HUES6 (cell line): Measurements from ENCODE around the gene SYT13.

Experiments
- H3K27ac ChIP-seq: 2 replicates; pipeline ENCODE4 v1.7.0; 2013; ENCODE audit warnings: low read depth, mild to moderate bottlenecking, low read length, inconsistent platforms
- H3K27me3 ChIP-seq: 2 replicates; pipeline ENCODE4 v1.6.1; 2013; ENCODE audit warnings: low read length; ENCODE audit not compliant: control insufficient read depth, insufficient read depth
- H3K36me3 ChIP-seq: 2 replicates; pipeline ENCODE4 v1.6.1; 2013; ENCODE audit warnings: low read length; ENCODE audit not compliant: control insufficient read depth, insufficient read depth
- H3K4me1 ChIP-seq: 2 replicates; pipeline ENCODE4 v1.6.1; 2013; ENCODE audit warnings: low read length; ENCODE audit not compliant: control insufficient read depth, insufficient read depth
- H3K4me3 ChIP-seq: 2 replicates; pipeline ENCODE4 v1.5.1; 2013; ENCODE audit warnings: low read depth, low read length
- H3K9ac ChIP-seq: one replicate; pipeline ENCODE4 v1.6.1; 2013; ENCODE audit warnings: mild to moderate bottlenecking, low read length
- H3K9me3 ChIP-seq: 2 replicates; pipeline ENCODE4 v1.6.1; 2013; ENCODE audit warnings: low read depth, low read length; ENCODE audit not compliant: control insufficient read depth, insufficient read depth

SYT13 gene

DNA sequence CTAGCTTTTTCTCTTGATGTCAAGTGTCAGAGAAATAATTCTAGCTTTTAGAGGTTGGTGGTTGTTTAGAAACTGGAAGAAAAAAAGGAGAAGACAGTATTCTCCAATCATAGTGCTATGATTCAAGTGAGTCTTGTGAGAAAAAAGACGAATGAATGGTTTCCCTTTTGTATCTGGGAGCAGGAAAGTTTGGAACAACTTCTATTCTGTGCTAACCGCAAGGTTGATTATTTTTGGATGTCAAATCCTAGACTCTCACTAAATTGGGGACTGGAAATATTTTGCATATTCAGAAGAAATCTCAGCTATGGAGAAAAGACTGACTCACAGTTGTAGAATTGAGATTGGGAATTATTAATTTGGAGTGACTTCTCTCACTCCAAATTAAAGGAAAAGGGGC lies 69.2 kb downstream of the SYT13 start:
- H3K27me3 ChIP-seq: no peaks in the 10 kb centered on the region
- H3K27ac ChIP-seq: no peak overlapping the region
- H3K4me1 ChIP-seq: no peaks in the 10 kb centered on the region
- no peaks in the 10 kb centered on the region for H3K36me3 ChIP-seq
- no peak overlapping the region for H3K9ac ChIP-seq
- H3K9me3 ChIP-seq: no peaks in the 10 kb centered on the region
- no peak overlapping the region for H3K4me3 ChIP-seq

DNA sequence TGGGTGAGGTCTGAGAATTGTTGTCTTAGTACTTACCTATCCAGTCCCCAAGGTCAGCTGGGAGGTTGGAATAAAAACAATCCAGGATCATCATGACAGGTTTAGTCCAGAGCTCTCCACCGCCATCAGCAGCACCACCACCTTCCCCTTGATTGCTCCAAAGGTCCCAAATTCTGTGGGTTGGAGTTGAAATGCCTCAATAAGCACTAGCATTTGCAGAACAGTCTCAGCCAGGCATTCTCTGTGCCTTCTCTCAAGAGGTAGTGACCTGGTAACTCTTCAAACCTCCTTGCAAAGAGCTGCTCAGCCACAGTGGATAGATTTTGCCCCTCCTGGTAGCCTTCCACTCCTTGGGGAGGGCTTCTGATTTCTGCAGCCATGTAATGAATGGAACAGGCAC lies 70.1 kb downstream of the SYT13 start:
- Histone ChIP-seq H3K4me1 (no peaks in the 10 kb centered on the region), H3K9ac (no peak overlapping the region), H3K27ac (no peak overlapping the region)

DNA sequence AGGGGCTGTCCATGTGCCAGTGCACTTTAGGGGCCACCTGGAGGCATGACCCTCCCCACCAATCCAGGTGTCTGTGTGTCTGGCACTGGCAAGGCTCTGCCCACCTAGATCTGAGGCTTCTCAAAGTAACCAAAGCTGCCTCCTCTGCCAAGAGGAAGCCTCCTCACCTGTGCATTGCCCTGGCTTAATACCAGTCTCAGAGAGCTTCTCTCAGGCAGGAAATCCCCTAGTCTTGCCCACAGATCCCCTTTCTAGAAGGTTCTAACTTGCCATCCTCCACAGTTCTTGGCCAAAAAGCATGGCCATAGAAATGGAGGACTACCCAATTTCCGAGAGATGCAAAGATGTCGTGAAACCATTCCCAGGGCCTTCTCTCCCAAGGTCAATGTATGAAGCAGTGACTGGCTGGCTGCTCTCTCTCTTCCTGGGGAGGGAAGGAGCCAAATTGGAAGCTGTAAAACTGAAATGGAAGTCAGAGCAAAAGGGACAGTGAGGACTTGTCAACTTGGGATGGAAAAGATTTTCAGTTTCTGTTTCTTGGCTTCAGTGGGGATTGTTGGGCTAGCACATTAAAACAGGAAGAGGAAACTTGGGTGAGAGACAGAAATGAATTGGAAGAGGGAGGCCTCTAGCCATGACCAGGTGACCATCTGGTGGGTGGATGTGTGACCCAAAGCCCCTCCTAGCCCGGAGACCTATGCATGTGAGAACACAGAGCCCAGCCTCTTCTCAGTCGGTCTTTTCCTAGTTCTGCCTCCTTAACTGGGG lies 70.9 kb downstream of the SYT13 start:
- Histone ChIP-seq H3K4me1 (peaks cover 7% of the 10 kb centered on the region), H3K9ac (no peak overlapping the region), H3K4me3 (no peak overlapping the region), H3K9me3 (no peaks in the 10 kb centered on the region), H3K27ac (no peak overlapping the region), H3K27me3 (no peaks in the 10 kb centered on the region), H3K36me3 (no peaks in the 10 kb centered on the region)

More for the DNA sequence above, 70.1 kb downstream of the SYT13 start:
- Histone ChIP-seq H3K4me3 (no peak overlapping the region), H3K9me3 (no peaks in the 10 kb centered on the region), H3K27me3 (no peaks in the 10 kb centered on the region), H3K36me3 (no peaks in the 10 kb centered on the region)

DNA sequence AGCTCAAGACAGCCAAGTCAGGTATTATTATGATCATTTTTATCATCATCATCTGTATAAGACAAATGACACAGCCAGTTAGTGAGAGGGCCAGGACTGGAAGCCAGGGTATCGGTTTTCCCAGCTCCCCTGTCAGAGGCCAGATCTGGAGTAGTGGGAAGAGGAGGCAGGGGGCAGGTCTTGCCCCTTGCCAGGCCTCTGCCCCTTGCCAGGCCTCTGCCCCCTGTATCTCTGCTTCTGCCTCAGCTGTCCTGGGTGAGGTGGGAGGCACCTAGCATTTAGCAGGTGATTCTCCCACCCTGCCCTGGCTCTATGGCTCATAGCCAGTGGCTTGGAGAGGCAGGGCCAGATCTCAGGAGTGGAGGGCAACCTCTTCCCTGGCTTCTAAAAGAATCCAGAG lies 72.4 kb downstream of the SYT13 start:
- H3K36me3 ChIP-seq: no peaks in the 10 kb centered on the region
- H3K4me3 ChIP-seq: no peak overlapping the region
- no peak overlapping the region for H3K9ac ChIP-seq
- no peak overlapping the region for H3K27ac ChIP-seq
- H3K9me3 ChIP-seq: no peaks in the 10 kb centered on the region
- H3K27me3 ChIP-seq: no peaks in the 10 kb centered on the region
- H3K4me1 ChIP-seq: peaks cover 17% of the 10 kb centered on the region

DNA sequence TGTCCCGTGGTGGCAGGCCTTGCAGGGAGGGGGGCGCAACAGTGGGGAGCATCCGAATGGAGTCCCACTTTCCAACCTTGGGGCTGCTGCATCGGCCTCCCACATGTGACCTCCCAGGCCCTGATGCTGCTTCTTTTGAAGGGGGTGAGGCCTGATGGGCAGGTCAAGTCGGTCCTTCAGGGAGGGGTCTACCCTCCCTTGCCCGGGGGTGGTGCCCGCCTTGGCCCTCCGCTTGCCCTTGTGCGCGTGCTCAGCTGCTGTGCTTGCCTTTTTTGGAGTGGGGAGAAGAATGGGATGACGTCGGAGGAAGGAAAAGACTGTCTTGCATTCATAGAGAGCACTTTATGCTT lies 72.8 kb downstream of the SYT13 start:
- Histone ChIP-seq H3K9ac (no peak overlapping the region), H3K4me1 (peaks cover 17% of the 10 kb centered on the region), H3K27ac (no peak overlapping the region), H3K36me3 (no peaks in the 10 kb centered on the region), H3K4me3 (no peak overlapping the region), H3K27me3 (no peaks in the 10 kb centered on the region), H3K9me3 (no peaks in the 10 kb centered on the region)

DNA sequence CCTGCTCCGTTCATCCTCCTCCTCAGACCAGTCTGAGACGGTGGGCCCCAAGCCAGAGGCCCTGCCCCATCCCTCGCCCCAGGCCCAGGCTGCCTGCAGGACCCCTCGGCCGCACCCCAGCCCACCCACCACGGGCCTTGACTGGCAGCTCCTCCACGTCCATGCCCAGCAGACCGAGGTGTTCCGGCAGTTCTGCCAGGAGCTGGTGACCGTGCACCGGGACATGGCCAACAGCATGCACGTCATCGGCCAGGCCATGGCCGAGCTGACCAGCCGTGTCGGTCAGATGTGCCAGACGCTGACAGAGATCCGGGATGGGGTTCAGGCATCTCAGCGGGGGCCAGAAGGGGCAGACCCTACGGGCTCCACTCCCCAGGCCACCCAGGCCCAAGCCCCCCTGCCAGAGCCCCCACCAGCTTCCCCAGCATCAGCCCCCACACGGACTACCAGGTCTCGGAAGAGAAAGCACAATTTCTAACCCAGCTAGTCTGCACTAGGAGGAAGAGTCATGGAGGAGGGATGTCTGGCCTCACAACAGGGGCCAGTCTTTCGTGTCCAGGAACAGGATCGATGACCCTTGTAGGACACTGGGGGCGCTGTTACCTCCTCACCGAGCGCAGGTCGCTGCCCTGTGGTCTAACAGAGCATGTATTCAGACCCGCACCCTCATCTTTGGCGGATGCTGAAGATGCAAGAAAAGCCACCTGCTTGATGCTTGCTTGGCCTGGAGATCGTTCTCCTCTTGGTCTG lies 73.4 kb downstream of the SYT13 start:
- Histone ChIP-seq H3K27ac (no peak overlapping the region), H3K4me3 (no peak overlapping the region), H3K36me3 (no peaks in the 10 kb centered on the region), H3K9me3 (no peaks in the 10 kb centered on the region), H3K27me3 (no peaks in the 10 kb centered on the region), H3K9ac (no peak overlapping the region), H3K4me1 (peaks cover 17% of the 10 kb centered on the region)

DNA sequence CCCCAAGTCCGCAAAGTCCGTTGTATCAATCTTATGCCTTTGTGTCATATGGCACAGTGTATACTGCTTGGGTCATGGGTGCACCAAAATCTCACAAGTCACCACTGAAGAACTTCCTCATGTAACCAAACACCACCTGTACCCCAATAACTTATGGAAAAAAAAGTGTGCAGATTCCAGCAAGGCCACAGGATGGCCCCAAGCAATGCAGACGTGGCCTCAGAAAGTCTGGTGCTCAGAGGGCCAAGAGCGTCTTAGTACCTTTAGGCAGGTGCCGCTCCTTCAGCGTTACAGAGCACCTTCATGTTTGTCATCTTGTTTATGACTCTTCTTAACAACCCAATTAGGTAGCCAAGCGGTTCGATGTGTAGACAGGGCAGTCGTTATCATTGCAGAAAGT lies 74.4 kb downstream of the SYT13 start:
- no peaks in the 10 kb centered on the region for H3K9me3 ChIP-seq
- no peaks in the 10 kb centered on the region for H3K27me3 ChIP-seq
- no peak overlapping the region for H3K9ac ChIP-seq
- no peak overlapping the region for H3K4me3 ChIP-seq
- peaks cover 17% of the 10 kb centered on the region for H3K4me1 ChIP-seq
- no peak overlapping the region for H3K27ac ChIP-seq
- no peaks in the 10 kb centered on the region for H3K36me3 ChIP-seq

DNA sequence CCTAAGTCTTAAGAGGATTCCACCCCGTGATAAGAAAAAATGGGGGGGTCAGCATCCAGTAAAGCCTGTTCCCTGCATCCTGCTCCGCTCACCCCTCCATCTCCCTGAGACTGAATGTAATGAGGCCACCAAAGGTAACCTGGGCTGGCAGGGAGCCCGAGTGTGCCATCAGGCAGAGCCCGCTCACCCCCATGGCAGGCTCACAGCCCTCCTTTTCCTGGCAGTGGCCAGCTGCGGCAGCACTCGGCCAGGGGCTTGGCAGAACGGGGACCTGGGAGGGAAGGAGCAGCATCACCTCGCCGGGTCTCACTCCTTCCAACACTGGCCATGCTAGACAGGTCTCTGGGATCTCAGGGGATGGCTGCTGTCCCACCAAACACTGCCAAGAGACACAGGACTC lies 75.3 kb downstream of the SYT13 start:
- H3K4me1 ChIP-seq: peaks cover 17% of the 10 kb centered on the region
- H3K9me3 ChIP-seq: no peaks in the 10 kb centered on the region
- H3K4me3 ChIP-seq: no peak overlapping the region
- H3K9ac ChIP-seq: no peak overlapping the region
- H3K36me3 ChIP-seq: no peaks in the 10 kb centered on the region
- no peaks in the 10 kb centered on the region for H3K27me3 ChIP-seq
- H3K27ac ChIP-seq: no peak overlapping the region

DNA sequence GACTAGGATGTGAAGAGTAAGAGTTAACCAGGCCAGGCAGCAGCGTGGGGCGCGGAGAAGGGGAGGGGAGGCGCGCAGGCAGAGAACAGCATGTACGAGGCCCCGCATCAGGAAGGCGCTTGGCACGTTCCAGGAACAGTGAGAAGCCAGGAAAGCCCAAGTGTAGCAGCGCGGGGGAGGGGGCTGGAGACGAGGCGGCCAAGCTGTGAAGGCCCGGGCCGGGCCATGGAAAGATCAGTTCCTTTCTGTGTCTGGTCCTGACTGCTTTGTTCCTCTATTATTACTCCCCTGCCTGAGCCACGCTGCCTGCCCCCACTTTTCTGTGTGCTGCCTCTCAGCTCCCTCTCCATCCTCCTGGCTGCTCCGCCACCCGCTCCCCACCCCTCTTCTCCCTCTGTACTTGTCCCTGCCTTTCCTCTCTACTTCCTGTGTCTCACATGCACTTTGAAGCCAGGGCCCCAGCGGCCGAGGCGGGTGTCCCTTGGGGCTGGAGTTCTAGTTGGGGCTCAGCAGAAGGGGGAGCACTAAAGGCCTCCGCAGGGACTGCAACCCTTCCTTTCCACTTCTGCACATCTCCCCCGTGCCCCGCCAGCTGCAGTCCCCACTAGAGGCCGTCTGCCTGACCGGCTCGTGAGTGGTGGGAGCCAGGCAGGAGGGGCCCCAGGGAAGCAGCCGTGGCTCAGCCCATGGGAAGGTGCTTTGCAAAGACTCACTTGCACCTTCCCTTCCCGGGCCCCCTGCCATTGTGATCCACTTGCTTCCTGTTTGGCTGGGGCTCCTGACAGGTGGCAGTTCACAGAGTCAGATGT lies 76.0 kb downstream of the SYT13 start:
- Histone ChIP-seq H3K36me3 (no peaks in the 10 kb centered on the region), H3K27ac (no peak overlapping the region), H3K9ac (no peak overlapping the region), H3K4me3 (no peak overlapping the region), H3K9me3 (no peaks in the 10 kb centered on the region), H3K4me1 (peaks cover 17% of the 10 kb centered on the region), H3K27me3 (no peaks in the 10 kb centered on the region)

DNA sequence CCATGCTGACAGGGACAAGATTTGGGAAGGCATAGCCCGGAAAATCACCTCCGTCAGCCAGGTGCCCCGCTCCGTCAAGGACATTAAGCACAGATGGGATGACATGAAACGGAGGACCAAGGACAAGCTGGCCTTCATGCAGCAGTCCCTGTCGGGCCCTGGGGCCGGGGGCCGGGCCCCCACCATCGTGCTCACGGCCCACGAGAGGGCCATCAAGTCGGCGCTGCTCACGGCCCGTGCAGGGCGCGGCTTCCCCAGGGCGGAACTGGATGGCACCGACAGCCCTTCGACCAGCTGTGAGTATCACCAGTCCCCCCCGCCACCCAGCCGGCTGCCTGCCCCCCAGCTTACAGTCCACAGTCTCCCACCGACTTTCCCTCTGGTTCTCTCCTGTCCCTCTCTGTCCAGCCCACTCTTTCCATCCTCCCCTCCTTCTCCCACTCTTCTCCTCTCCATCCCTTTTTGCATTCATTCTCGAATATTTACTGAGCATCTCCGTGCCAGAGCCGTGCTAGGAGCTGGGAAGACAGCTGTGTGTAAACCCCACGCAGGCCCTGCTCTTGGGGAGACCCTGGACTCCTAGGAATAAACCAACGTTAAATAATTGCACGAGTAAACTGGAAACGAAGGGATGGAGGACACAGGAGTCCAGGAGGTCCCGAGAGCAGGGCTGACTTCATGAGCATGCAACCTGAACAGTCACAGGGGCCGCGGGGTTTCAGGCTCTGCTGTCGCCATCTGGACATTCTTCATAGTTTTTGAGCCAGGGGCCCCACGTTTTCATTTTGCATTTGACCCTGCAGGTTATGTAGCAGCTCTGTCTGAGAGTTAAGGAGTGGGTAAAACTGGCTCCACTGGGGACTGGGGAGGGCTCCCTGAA lies 76.9 kb downstream of the SYT13 start:
- no peaks in the 10 kb centered on the region for H3K9me3 ChIP-seq
- no peak overlapping the region for H3K4me3 ChIP-seq
- H3K9ac ChIP-seq: no peak overlapping the region
- H3K27me3 ChIP-seq: no peaks in the 10 kb centered on the region
- no peak overlapping the region for H3K27ac ChIP-seq
- H3K36me3 ChIP-seq: no peaks in the 10 kb centered on the region
- peaks cover 17% of the 10 kb centered on the region for H3K4me1 ChIP-seq
